ENCODE measurements around the gene TMUB2.
"Not testable (repeated sequence)": the region's sequence is repeated elsewhere in the genome, so short reads cannot be mapped to it uniquely, and the experiment has no call there.

The TMUB2 gene

DNA sequence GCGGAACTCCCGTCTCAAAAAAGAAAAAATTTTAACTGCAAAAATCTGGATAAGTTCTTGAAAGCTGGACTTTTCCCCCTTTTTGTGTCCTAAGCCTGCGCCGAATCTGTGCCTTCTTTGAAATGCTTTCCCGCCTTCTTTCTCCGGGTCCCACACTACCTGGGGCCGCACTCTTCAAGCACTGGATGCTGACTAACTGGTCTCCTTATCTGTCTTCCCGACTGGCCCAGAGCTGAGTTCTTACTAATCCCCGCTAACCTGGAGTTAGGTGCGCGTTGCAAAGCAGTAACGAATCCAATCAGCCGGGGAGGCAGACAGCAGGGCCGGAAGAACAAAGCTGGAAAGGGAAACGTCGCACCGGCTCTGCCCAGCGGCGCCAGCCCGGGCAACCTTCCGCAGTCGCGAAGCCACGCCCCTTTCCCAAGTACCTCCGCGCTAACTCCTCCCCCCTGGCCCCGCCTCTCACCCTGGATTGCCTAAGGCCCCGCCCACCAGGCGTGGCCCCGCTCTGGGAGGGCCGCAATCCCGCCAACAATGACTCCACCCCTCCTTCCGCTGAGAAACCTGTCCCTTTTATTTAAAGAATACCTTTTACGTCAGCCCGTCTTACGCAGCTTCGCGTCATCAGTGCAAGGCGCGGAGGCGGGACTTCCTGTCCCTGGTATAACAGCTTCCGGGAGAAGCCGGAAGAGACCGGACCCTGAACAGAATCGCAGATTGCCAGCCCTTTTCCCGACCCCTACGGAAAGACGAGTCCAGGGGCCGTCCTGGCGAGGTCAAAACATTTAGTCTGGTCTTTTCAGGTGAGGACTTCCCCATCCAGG is at the start of gene TMUB2:
TMUB2 (plus strand) TSS at position 666 of the 824 bp plus-strand sequence. CDS start 737 bp downstream, outside the sequence.
- in situ Hi-C loops (cut with MboI; ENCODE audit: low pct_unique_long_range_greater_than_20kb, low sequenced_read_pairs, unreplicated experiment), result no loop called here
- DNase-seq (ENCODE audit: low spot score), result peak; percentile 100
- no peak for TF ChIP-seq CTCF (IDR thresholded peaks at IDR 0.05; ENCODE audit: extremely low read depth, insufficient read depth, missing control alignments)

DNA sequence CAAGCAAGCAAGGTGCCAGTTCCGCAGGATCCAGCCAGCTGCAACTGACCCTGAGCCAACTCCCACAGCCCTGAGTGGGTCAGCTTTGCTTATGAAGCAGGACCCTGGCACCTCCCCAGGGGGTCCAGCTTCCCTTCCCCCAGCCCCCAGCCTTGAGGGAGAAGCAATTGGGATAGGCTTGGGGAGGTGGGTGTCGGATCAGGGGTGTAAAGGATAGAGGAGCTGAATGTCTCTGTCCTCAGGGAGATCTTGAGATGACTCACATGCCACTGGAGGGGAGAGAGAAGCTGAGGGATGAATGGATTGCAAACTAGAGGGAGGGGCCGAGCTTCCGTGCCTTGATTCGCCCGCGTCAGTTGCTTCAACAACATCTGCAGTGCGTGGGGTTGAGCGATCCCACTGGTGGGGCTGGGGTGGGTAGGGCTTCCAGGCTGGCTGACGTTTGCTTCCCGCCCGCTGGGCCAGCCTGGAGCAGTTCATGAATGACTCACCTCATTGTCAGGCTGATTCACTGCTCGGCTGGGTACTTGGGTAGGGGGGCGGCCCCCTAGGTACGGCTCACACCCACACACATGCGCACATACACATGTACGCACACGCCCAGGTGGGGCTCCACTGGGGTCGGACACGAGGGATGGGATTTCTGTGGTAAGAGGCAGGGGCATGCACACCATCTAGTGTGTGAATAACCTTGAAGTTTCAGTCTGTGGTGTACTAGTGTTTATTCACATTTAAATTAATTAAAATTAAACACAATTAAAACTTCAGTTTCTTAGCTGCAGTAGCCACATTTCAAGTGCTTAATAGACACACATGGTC is 48.7 kb upstream of the TMUB2 start:
- in situ Hi-C loops (cut with MboI; ENCODE audit: low pct_unique_long_range_greater_than_20kb, low sequenced_read_pairs, unreplicated experiment), result no loop called here
- peak; percentile 60 for DNase-seq (ENCODE audit: low spot score)
- no peak for TF ChIP-seq CTCF (IDR thresholded peaks at IDR 0.05; ENCODE audit: extremely low read depth, insufficient read depth, missing control alignments)

DNA sequence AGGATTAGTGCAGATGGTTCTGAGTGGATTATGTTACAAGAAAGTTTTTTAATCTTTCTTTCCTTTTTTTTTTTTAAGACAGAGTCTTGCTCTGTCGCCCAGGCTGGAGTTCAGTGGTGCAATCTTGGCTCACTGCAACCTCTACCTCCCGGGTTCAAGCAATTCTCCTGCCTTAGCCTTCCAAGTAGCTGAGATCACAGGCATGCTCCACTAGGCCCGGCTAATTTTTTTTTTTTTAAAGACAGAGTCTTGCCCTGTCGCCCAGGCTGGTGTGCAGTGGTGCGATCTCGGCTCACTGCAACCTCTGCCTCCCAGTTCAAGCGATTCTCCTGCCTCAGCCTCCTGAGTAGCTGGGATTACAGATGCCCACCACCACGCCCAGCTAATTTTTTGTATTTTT is 42.9 kb upstream of the TMUB2 start:
- DNase-seq (ENCODE audit: low spot score); in situ Hi-C loops (cut with MboI; ENCODE audit: low pct_unique_long_range_greater_than_20kb, low sequenced_read_pairs, unreplicated experiment): not testable (repeated sequence)

- no peak for DNase-seq (ENCODE audit: low spot score)
- in situ Hi-C loops (cut with MboI; ENCODE audit: low pct_unique_long_range_greater_than_20kb, low sequenced_read_pairs, unreplicated experiment), result no loop called here
- TF ChIP-seq CTCF (IDR thresholded peaks at IDR 0.05; ENCODE audit: extremely low read depth, insufficient read depth, missing control alignments), result no peak
Observed at GRCh38 chr17:44144966-44145739, 41.6 kb upstream of the TMUB2 start.

- no peak for TF ChIP-seq CTCF (IDR thresholded peaks at IDR 0.05; ENCODE audit: extremely low read depth, insufficient read depth, missing control alignments)
- in situ Hi-C loops (cut with MboI; ENCODE audit: low pct_unique_long_range_greater_than_20kb, low sequenced_read_pairs, unreplicated experiment), result no loop called here
- no peak for DNase-seq (ENCODE audit: low spot score)
Observed at GRCh38 chr17:44146375-44147346, 40.1 kb upstream of the TMUB2 start.

- no peak for DNase-seq (ENCODE audit: low spot score)
- TF ChIP-seq CTCF (IDR thresholded peaks at IDR 0.05; ENCODE audit: extremely low read depth, insufficient read depth, missing control alignments), result no peak
- in situ Hi-C loops (cut with MboI; ENCODE audit: low pct_unique_long_range_greater_than_20kb, low sequenced_read_pairs, unreplicated experiment), result no loop called here
Observed at GRCh38 chr17:44147812-44148211, 39.0 kb upstream of the TMUB2 start.

GRCh38 chr17:44149066-44149465 is 37.7 kb upstream of the TMUB2 start:
- in situ Hi-C loops (cut with MboI; ENCODE audit: low pct_unique_long_range_greater_than_20kb, low sequenced_read_pairs, unreplicated experiment); DNase-seq (ENCODE audit: low spot score): not testable (repeated sequence)
